Activated naive CD8-positive, alpha-beta T cell (primary cell): ENCODE data around the gene DNPH1.
A peak's percentile ranks its signal among the peaks of the same experiment; 100 is the strongest.

ENCODE experiments used
- H3K27ac Mint-ChIP-seq: one replicate; pipeline ENCODE4 v1.8.0; 2021; ENCODE audit warnings: mixed read lengths
- H3K27me3 Mint-ChIP-seq: one replicate; pipeline ENCODE4 v1.8.0; 2021; ENCODE audit warnings: mixed read lengths
- H3K36me3 Mint-ChIP-seq: one replicate; pipeline ENCODE4 v1.8.0; 2021; ENCODE audit warnings: mixed read lengths
- H3K4me1 Mint-ChIP-seq: one replicate; pipeline ENCODE4 v1.8.0; 2021; ENCODE audit warnings: low read depth, mixed read lengths
- H3K4me3 Mint-ChIP-seq: one replicate; pipeline ENCODE4 v1.8.0; 2021; ENCODE audit warnings: mild to moderate bottlenecking, mixed read lengths
- H3K9me3 Mint-ChIP-seq: one replicate; pipeline ENCODE4 v1.8.0; 2021; ENCODE audit warnings: low read depth, mixed read lengths

Gene DNPH1

DNA sequence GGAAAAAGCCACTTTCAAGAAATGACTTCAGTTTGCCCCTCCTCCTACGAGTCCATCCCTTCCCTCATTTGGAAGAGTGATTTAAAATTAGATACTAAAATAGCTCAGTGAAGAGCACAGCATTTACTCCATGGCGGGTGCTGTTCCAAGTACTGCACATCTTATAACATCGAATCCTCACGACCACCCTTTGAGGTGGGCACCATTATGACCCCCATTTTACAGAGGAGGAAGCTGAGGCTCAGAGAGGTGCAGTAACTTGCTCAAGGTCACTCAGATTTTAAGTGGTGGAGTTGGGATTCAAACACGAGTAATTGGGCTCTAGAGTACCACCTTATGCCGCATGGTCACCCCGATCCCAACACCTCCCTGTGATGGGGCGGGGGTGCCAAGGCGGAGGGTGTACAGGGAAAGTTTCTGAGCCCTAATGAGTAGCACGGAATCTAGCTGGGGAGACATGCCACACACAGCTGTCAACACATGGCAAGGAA lies 39.5 kb upstream of the DNPH1 start:
- Mint-ChIP-seq H3K9me3 (no peaks in the 10 kb centered on the region), H3K36me3 (no peaks in the 10 kb centered on the region), H3K4me1 (peaks cover 10% of the 10 kb centered on the region), H3K27ac (no peak overlapping the region), H3K4me3 (peak overlapping the region; percentile 80), H3K27me3 (no peaks in the 10 kb centered on the region)

- no peaks in the 10 kb centered on the region for H3K9me3 Mint-ChIP-seq
- H3K36me3 Mint-ChIP-seq, result no peaks in the 10 kb centered on the region
Observed at GRCh38 chr6:43268355-43268700, 39.0 kb upstream of the DNPH1 start.

DNA sequence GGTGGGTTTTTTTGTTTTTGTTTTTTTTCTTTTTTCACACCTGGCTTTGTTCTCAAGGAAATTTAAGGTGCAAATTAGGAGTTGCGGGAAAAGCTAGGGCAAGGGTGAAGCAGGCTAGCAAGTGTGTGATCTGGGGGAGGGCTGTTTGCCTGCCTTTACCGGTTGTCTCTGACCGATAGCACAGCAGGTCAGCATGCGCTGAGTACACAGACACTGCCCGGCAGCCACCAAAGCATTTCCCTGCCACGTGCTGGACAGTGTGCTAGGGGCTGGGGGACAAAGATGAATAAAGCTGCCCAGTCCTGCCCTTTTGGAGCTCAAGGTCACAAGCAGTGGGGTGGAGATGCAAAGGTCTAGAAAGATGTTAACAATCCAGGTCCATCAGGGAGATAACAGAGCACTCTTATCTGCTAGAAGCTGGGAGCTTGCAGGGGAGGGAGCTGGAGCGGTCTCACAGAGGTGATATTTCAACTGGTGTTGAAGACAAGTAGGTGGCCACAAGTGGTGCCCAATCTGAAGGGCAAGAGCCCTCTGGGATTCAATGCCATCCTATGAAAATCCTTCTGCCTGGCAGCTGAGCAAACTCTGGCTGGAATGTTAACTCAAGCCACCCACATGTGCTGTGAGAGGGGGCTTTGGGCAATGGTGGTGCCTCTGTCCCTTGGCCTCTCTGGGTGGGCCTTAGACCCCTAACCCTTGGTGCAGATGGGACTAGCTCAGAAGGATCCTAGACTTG lies 38.5 kb upstream of the DNPH1 start:
- no peak overlapping the region for H3K4me3 Mint-ChIP-seq
- no peaks in the 10 kb centered on the region for H3K36me3 Mint-ChIP-seq
- peaks cover 3% of the 10 kb centered on the region for H3K27me3 Mint-ChIP-seq
- H3K9me3 Mint-ChIP-seq, result no peaks in the 10 kb centered on the region
- peaks cover 10% of the 10 kb centered on the region for H3K4me1 Mint-ChIP-seq
- H3K27ac Mint-ChIP-seq, result no peak overlapping the region

More at GRCh38 chr6:43268355-43268700, 39.0 kb upstream of the DNPH1 start:
- Mint-ChIP-seq H3K4me1 (peaks cover 10% of the 10 kb centered on the region), H3K27ac (no peak overlapping the region), H3K27me3 (peaks cover 3% of the 10 kb centered on the region), H3K4me3 (no peak overlapping the region)

- no peak overlapping the region for H3K27ac Mint-ChIP-seq
- no peaks in the 10 kb centered on the region for H3K9me3 Mint-ChIP-seq
- peaks cover 9% of the 10 kb centered on the region for H3K4me1 Mint-ChIP-seq
- H3K4me3 Mint-ChIP-seq, result no peak overlapping the region
- no peaks in the 10 kb centered on the region for H3K36me3 Mint-ChIP-seq
- peaks cover 3% of the 10 kb centered on the region for H3K27me3 Mint-ChIP-seq
Observed at GRCh38 chr6:43265564-43265963, 36.3 kb upstream of the DNPH1 start.

DNA sequence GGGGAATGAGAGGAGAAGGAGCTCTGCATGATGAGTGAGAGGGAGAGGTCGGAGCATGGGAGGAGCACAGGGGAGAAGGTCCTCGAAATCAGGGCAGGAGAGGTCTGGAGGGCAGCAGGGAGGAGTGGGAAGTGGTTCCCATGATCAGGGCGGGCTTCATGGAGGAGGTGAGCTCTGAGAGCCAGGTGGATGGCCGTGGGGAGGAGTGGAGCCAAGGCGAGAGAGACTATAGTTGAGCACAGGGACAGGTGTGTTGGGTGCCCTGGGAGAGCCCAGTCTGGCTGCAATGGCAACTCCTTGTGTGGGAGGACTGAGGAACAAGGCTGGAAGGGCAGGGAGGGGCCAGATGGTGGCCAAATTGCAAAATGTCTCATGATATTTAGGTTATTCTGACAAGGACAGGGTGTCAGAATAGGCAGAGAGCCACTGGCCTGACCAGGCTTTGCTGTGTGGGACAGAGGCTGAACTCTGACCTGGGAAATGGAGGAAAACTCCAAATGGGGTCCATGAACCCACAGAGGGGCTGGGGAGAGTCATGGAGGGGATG lies 35.4 kb upstream of the DNPH1 start:
- Mint-ChIP-seq H3K27ac (no peak overlapping the region), H3K36me3 (no peaks in the 10 kb centered on the region), H3K9me3 (no peaks in the 10 kb centered on the region), H3K4me3 (no peak overlapping the region), H3K4me1 (peaks cover 4% of the 10 kb centered on the region), H3K27me3 (peaks cover 3% of the 10 kb centered on the region)

DNA sequence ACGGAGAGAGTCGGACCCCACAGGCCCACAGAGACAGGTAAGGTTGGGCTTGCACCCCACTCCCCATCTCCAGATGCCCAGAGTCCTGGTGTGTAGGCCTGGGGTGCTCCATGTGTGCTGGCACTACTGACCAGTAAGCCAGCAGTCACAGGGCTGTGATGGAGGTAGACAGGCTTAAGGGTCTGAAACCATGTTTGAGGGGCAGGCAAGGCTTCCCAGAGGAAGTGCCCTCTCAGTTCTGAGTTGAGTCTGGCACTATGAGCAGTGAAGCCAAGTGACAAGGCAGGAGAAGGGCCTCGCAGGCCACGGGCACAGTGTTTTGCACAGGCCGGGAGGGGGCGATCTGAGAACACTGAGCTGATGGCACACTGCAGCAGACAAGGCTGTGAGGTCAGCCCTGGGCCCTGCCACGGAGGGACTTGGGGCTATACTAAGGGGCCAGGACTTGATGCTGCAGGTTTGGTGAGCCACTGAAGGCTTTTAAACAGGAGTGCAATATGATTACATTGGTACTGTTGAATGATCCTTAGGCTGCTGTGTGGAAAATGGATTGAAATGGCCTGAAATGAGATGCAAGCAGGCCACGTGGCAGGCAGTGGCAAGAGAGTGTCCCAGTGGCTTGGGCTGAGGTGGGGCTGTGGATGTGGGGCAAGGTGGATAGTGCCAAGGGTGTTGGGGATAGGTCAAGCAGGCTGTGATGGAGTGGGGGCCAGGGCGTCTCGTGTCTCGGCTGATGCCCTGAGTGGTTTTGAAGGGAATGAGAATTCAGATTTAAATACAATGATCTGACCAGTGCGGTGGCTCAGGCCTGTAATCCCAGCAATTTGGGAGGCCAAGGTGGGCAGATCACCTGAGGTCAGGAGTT lies 34.3 kb upstream of the DNPH1 start:
- no peaks in the 10 kb centered on the region for H3K36me3 Mint-ChIP-seq
- no peak overlapping the region for H3K27ac Mint-ChIP-seq
- no peak overlapping the region for H3K4me3 Mint-ChIP-seq
- H3K27me3 Mint-ChIP-seq, result peaks cover 3% of the 10 kb centered on the region
- H3K9me3 Mint-ChIP-seq, result no peaks in the 10 kb centered on the region
- H3K4me1 Mint-ChIP-seq, result no peaks in the 10 kb centered on the region

DNA sequence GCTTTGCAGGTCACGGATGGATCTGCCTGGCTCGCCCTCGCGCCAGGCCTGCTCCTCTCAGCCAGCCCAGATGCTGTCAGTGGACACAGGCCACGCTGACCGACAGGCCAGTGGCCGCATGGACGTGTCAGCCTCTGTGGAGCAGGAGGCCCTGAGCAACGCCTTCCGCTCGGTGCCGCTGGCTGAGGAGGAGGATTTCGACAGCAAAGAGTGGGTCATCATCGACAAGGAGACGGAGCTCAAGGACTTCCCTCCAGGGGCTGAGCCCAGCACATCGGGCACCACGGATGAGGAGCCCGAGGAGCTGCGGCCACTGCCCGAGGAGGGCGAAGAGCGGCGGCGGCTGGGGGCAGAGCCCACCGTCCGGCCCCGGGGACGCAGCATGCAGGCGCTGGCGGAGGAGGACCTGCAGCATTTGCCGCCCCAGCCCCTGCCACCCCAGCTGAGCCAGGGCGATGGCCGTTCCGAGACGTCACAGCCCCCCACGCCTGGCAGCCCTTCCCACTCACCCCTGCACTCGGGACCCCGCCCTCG lies 33.6 kb upstream of the DNPH1 start:
- Mint-ChIP-seq H3K9me3 (no peaks in the 10 kb centered on the region), H3K4me3 (no peak overlapping the region), H3K36me3 (no peaks in the 10 kb centered on the region), H3K27me3 (peaks cover 3% of the 10 kb centered on the region), H3K27ac (no peak overlapping the region), H3K4me1 (no peaks in the 10 kb centered on the region)

DNA sequence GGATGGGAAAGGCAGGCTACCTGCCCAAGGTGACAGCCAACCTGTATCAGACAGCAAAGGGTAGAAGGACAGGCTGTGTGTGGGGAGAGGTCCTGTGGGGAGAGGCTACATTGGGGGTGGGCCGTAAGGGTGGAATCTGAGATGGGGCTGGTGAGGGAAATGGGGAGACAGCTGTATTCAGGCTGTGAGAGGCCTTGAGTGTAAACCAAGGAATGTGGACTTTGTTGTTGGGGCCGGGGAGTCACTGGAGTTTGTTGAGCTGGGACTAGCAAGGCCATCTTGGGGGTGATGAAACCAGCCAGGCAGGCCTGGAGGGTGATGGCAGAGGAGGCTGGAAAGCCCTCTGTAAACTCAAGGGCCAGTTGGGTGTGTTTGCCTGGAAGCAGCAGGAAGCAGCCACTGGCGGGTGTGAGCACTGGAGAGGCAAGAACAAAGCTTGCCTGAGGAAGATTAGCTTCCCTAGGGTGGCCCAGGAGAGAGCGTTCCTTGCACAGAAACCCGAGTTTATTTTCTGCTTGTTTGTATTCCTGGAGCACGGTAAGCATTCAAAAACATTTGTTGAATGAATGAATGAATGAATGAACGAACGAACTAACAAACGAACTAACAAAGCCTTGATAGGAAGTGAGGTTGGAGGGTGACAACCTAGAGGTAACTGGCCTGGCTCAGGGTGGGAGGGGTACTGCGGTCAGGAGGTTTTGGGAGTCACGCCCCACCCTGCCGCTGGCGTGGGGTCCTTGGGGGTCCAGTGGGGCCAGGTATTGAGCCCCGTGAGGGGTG lies 32.9 kb upstream of the DNPH1 start:
- peaks cover 3% of the 10 kb centered on the region for H3K27me3 Mint-ChIP-seq
- no peaks in the 10 kb centered on the region for H3K36me3 Mint-ChIP-seq
- H3K9me3 Mint-ChIP-seq, result no peaks in the 10 kb centered on the region
- no peak overlapping the region for H3K27ac Mint-ChIP-seq
- no peak overlapping the region for H3K4me3 Mint-ChIP-seq
- peaks cover 2% of the 10 kb centered on the region for H3K4me1 Mint-ChIP-seq

GRCh38 chr6:43261198-43261597 lies 31.9 kb upstream of the DNPH1 start:
- Mint-ChIP-seq H3K4me1 (peaks cover 3% of the 10 kb centered on the region), H3K9me3 (no peaks in the 10 kb centered on the region), H3K27me3 (peaks cover 6% of the 10 kb centered on the region), H3K4me3 (no peak overlapping the region), H3K36me3 (no peaks in the 10 kb centered on the region), H3K27ac (no peak overlapping the region)

DNA sequence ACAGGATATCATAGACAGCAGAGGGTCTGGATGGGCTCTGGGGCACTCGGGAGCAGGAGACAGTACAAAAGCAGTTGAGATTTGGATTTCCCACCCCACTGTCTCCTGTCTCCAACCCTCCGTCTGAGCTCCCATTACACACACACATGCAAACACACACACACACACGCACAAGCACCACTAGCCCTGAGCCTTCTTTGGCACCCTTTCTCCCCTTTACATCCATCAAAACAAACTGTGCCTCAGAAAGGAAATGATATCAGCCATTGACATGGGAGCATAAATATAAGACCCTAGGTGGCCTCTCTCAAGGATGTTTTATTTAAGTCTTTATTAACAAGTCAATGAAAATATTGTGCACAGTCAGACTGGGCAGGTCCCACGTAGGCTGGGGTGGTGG lies 31.5 kb upstream of the DNPH1 start:
- Mint-ChIP-seq H3K4me1 (peaks cover 3% of the 10 kb centered on the region), H3K27me3 (peaks cover 6% of the 10 kb centered on the region), H3K27ac (no peak overlapping the region), H3K9me3 (no peaks in the 10 kb centered on the region), H3K36me3 (no peaks in the 10 kb centered on the region), H3K4me3 (no peak overlapping the region)

DNA sequence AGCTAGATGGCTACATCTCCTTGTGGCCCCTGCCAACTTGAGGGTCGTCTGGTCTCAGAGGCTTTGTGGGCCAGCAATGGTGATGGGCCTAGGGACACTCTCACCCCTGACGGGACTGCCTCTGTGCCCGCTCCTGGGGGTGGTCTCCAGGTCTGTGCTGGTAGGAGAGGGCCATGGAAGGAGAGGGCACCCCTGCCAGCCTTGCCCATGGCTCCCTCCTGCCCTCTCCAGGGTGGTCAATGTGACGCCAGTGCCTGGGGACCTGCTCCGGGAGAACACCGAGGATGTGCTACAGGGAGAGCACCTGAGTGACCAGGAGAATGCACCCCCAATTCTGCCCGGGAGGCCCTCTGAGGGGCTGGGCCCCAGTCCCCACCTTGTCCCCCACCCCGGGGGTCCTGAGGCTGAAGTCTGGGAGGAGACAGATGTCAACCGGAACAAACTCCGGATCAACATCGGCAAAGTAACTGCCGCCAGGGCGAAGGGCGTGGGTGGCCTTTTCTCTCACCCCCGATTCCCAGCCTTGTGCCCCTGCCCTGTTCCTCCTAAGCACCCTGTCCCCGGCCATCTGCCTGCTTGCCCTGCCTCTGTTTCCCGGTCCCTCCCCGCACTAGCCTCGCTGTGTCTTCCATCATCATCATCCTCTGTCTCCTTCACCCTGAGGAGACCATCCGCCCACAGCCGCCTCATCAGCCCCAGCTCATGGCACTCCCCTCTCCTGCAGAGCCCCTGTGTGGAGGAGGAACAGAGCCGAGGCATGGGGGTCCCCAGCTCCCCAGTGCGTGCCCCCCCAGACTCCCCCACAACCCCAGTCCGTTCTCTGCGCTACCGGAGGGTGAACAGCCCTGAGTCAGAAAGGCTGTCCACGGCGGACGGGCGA lies 29.8 kb upstream of the DNPH1 start:
- H3K4me3 Mint-ChIP-seq, result no peak overlapping the region
- H3K36me3 Mint-ChIP-seq, result no peaks in the 10 kb centered on the region
- no peaks in the 10 kb centered on the region for H3K9me3 Mint-ChIP-seq
- H3K27ac Mint-ChIP-seq, result no peak overlapping the region
- peaks cover 7% of the 10 kb centered on the region for H3K27me3 Mint-ChIP-seq
- H3K4me1 Mint-ChIP-seq, result peaks cover 3% of the 10 kb centered on the region

GRCh38 chr6:43258180-43258579 lies 28.9 kb upstream of the DNPH1 start:
- no peak overlapping the region for H3K27ac Mint-ChIP-seq
- H3K4me3 Mint-ChIP-seq, result no peak overlapping the region
- peaks cover 4% of the 10 kb centered on the region for H3K27me3 Mint-ChIP-seq
- H3K36me3 Mint-ChIP-seq, result no peaks in the 10 kb centered on the region
- no peaks in the 10 kb centered on the region for H3K9me3 Mint-ChIP-seq
- peaks cover 3% of the 10 kb centered on the region for H3K4me1 Mint-ChIP-seq

- H3K4me3 Mint-ChIP-seq, result no peak overlapping the region
- peak overlapping the region; percentile 77 for H3K27ac Mint-ChIP-seq
- peaks cover 5% of the 10 kb centered on the region for H3K4me1 Mint-ChIP-seq
- H3K9me3 Mint-ChIP-seq, result no peaks in the 10 kb centered on the region
- H3K36me3 Mint-ChIP-seq, result no peaks in the 10 kb centered on the region
- H3K27me3 Mint-ChIP-seq, result peaks cover 9% of the 10 kb centered on the region
Observed at GRCh38 chr6:43257367-43258145, 28.3 kb upstream of the DNPH1 start.
